DMS114 treated with DMSO at 0.1 percent for 48 hours (cell line): Measurements from ENCODE around the gene PTCH1.
A peak's percentile ranks its signal among the peaks of the same experiment; 100 is the strongest.

ENCODE experiments used
- DNase-seq: peaks from one replicate; lab custom pipeline; 2025; ENCODE audit not compliant: unreplicated experiment; lab: John Stamatoyannopoulos, UW

Gene PTCH1

DNA sequence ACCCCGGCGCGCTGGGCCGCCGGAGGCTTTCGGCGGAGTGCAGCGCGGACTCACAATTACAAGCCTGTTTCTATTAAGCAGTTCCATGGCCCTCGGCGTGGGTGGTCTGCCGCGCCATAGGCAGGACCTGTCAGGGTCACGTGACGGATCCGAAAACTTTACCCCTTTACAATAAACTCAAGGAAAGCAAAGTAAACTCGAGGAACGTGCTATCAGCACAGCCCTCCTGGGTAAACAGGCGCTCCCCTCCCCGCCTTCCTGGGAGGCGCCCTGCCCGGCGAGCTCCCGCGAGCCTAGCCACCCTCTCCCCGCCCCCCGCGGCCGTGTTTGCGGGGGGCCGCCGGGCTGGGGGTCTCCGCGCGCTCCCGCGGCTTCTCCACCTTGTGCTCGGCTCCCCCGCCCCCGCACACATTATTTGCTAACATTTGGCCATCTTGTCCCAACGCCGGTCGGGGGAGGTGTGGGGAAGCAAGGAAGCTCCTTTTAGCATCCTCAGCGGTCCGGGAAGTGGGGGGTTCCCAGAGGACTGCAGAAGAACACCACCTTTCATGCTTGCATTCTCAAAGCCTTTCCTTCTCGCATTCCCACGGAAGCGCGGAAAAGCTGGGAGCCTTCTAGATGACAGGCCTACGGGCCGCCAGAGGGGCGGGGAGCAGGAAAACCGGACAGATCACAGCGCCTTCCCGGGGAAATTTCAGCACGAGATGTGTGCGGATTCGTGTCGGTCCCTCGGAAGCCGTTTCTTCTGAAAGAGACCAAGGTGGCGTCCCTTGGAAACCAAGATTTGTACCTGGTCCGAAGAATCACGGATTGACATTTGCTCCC, at the start of gene PTCH1:
Gene PTCH1 (minus strand): TSS at position 238 of the 825 bp plus-strand sequence.
- DNase-seq = no peak

DNA sequence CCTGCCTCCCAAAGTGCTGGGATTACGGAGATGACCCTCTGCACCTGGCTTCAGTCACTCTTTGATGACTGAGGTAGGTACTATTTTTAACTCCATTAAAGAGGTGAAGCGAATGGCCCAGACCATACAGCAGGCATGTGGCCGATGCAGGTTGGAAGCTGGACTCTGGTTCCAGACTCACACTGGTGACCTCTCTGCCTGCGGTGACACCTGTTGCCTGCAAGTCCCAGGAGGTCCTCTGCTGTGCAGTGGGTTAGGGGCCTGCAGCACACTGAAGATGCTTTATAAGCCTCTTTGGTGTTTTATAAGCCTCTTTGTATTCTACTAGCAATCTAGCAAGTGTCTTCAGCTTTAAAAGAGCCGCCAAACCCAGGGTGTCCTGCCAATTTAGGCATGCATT, 49.2 kb upstream of the PTCH1 start:
- no peak for DNase-seq

DNA sequence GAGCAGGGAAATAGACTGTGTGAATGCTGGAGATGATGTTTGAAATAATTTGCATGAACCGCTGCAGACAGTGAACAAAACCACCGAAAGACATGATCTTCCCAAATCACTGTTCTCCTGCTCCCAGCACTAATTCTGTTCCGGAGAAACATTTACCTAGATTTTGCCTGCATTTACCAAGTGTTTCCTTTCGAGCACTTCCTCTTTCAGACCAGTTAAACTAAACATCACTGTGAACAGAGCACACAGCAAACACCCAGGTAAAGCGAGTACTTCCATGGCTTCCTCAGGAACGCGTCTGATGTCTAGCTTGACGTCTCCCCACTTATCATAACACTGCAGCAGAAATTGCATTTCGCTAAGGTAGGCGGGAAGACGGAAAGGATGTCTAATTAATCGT, 45.1 kb upstream of the PTCH1 start:
- DNase-seq = no peak

DNA sequence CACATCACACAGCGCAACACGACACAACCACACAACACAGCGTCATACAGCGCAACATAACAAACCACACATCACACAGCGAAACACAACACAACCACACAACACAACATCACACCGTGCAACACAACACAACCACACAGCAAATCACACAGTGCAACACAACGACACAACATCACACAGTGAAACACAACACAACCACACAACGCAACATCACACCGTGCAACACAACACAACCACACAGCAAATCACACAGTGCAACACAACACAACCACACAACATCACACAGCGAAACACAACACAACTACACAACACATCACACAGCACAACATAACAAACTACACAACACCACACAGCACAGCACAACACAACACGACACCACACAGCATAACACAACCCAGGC, 40.4 kb upstream of the PTCH1 start:
- no peak for DNase-seq

DNA sequence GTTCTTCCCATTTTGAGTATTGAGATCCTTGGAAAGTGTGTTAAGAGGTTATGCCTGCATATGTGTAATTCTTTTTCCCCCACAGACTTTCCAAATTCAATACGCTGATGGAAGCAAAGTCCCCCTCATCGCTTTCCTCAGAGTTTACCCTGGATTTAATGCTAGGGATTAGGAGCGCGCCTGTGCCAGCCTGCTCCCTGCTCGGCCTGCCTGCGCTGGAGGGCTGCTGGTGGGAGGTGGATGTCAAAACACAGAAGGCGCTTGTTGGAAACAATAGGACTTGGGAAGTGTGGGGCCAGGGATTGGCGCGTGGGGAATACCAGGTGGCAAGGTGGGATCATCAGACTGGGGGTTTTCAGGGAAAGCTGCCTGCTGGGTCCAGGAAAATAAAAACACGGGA, 39.8 kb upstream of the PTCH1 start:
- DNase-seq = no peak

DNA sequence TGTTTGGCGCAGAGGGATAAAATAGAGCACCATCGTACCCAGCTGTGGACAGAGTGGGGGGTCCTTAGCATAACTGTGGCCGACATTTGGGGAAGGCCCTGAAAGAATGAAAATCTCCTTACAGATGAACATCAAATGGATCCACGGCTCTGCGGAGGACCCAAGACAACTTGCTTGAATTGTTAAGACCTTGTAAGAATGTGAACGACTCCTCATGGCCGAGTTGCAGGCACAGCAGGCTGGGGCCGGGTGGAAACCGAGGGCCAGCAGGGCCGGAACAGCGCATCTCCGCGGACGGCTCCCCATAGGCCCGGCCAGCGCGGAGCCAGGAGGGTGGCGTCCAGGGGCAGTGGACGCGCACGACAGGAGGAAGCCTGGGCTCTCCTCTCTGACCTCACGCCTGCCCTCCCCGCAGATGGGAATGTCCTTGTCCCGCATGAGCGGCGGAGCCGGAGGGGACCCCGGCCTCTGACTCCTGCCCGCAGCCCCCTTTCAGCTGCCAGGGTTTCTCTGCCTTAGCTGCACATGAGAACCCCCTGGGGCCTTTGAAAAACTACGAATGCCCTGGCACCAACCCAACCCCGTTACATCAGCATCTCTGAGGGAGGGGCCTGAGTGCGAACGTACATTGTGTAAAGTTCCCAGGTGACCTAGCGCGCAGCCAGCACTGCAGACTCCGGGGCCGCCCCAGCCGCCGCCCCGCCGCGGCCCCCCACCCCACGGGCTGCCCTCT, 36.2 kb upstream of the PTCH1 start:
- DNase-seq = no peak

DNA sequence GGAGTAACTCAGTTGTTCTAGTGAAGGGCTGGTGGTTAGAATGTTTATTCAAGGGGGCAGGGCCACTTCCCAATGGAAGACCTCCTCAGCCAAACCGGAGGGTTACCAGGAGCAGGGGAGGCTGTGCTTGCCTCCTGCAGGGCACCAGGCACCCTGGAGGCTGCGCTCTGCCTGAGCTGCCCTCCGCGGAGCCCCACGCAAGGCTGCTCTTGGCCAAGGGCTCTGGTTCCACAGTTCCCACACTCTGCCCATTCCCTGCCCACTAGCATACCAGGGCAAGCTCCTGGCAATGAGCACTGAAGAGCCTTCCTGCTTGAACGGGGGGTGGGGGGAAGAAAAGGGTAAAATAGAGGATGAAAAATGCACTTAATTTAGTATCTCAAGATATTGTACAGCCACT, 35.5 kb upstream of the PTCH1 start:
- DNase-seq = no peak

DNA sequence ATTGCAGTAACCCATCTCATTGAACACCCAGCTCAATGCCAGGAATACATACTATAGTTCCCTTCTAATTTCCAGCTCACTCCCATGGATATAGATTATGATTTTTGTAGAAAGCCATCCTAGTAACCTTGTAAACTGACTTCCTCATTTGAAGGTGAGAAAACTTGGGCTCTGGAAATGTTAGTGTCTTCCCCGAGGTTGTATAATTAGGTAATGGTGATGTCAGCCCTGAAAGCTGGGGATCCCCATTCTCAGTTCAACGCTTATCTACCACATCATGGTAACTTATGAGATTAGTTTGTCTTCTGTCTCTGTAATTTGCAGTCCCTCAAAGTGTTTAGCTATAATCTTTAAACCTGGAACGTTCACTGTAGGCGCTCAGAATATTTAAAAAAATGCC, 34.6 kb upstream of the PTCH1 start:
- no peak for DNase-seq

DNA sequence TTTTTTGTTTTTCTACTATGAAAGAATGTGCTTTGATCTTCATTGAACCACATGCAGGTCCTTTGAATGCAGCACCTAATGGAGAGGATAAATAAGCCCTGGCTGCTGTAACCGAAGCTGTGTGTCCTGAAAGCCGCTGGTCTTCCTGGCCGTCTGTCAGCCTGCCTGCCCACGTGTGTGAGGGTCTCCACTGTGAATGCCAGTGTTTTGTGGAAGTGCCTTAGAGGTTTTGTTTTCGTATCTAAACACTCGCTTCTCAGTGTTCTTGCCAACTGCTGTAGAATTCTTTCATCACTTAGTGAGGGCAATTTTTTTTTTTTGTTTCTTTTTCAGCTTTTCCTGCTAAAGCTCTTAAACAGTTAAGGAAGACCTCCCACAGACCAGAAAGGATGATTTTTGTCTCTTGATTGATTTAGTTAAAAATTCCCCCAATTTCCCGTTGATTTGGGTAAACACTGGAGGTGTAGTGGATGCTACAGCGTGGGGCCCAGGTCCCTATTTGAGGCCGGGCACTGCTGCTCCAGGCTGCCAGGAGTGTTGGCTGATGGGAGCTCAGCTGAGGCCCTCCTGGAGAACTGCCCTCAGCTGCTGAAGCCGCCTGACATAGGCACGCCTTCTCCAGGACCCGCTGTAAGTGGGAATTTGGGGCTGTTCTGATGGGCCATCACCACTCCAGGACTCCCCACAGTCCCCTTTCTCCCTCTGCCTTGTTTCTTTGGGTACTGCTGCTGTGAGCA, 29.2 kb upstream of the PTCH1 start:
- DNase-seq = no peak

DNA sequence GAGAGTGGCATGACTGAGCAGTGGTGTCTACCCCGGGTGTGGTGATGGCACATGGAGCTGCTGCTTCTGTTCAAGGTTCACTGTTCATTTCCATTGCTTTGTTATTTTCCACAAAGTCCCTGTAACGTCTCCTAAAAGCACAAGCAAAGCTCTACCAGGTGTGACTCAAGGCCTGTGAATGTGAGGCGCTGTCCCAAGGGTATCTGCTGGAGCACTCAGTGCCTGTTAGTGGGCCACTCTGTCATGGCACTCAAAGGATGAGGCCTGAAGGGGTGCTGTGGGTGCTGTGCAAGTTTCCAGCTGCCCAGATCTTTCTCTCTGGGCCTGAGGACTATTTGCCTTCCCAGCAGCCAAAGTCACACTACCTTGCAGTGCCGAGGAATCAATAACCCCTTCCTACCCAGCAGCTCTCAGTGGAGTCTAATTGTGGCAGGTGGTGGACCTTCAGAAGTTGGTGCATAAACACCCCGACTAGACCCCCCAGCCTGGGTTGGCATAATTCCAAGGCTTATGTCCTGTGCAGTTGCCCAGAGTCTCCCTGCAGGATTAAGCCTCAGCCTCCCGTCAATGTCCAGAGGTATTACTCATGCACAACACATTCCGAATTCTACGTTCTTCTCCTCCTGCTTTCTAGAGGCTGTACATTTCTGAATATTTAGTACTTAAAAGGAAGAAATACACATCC, 17.4 kb upstream of the PTCH1 start:
- no peak for DNase-seq

DNA sequence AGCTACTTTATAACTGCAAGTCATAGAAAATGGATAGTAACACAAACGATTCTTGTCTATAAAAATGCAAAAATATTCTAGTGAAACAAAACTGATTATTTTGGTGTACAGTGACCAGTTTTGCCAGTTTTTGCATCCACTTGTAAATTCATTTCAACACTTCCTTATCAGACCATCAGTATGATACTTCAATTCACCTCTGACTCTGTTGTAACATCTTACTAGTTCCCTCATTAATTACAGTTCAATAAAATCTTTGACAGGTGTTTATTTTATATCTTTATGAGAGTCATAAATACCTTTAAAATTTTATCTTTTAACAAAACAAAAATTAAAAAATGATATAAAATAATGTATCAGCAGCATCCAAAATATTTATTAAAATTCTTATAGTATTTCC, 13.1 kb upstream of the PTCH1 start:
- DNase-seq = no peak

DNA sequence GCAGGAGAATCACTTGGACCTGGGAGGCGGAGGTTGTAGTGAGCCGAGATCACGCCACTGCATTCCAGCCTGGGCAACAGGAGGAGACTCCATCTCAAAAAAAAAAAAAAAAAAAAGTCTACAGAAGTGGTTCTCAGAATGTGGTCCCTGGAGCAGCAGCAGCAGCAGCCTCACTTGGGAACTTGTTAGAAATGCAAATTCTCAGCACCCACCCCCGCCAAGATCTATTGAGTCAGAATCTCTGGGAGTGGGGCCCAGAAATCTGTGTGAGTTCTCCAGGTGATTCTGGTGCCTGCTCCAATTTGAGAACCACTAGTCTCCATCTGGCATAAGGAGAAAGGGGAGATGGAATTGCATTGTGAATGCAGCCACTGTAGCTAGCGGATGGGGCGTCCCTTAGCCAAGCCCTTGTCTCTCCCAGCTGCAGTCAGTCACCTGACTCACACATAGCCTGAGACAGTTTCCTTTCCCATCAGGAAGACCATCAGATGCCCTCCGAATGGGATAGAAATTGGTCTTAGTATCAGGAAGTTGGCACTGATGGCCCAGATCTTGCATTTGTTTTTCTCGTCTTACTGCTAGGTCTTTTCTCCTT, 12.2 kb upstream of the PTCH1 start:
- DNase-seq = no peak

DNA sequence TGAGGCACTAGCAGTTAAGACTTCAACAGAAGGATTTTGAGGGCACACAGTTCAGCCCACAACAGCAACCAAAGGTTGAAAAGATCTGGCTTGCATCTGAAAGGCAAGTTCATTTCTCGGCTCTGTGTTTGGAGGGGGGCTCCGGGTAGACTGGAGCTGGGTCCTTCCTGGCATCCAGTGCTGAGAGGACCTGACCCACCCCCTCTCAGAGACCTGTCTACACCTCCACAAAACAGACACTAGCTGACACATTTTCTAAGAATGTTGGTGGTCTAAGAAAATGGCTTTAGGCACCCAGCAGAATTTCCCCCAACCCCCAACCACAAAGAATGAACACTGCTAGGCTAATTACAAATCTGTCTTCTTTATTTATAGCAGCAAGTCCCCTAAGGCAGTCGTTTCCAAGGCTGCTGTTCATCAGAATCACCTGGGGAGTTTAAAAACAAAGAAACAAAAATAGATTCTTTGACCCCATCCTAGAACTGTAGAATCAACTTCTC, 6.2 kb upstream of the PTCH1 start:
- DNase-seq = no peak

DNA sequence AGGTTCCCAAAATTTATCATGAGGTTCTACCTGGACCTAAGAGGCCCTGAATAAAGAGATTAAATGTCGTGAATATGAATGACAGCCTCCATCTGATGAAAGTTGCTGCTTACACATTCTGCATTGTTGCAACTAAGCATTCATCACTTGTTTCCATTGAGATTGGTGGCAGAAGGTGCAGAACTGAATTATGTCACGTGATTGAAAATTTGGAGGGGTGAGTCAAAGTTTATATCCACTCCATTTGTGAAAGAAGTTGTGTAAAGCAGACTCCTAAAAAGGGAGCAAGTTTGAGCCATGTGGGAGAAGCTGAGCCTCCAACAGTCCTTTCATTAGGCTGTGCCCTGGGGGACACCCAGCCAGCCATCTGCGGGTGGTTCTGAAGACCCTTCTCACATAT, 4.9 kb upstream of the PTCH1 start:
- no peak for DNase-seq

DNA sequence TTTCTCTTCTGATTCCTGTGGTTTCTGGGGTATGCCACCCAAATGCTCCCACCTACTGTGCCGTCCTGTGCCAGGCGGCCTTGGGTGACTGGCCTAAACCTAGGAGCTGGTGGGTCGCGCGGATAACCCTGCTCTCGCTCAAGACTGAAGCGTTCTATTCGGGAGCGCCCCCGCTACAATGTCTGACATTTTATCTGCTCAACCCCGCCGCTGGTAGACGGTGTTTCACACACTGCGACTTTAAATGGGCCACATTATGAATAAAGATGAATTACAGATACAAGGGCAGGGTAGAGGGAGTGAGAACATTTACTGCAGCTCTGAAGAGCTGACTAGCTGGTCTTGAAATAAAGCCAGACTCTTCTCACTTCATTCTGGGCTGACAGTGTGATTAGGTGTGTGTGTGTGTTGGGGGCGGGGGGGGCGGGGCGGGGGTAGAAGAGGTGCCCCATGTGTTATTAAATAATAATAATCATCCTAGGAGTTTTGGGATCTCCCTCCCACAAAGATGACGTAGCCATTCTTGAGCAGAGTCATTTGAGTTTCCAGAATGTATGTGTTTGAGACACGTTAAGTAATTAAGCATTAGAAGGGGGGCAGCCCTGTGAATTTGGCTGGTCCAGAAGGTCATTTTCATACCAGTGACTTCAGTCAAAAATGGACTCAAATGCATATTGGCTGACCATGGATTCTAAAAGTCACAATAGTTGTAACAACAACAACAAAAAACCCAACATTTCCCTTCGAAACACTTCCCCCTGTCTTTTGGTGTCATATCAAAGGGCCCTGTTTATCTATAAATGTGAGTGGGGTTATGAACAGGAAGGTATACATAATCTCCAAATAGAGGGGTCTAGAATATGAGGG, 1.0 kb upstream of the PTCH1 start:
- DNase-seq = no peak

DNA sequence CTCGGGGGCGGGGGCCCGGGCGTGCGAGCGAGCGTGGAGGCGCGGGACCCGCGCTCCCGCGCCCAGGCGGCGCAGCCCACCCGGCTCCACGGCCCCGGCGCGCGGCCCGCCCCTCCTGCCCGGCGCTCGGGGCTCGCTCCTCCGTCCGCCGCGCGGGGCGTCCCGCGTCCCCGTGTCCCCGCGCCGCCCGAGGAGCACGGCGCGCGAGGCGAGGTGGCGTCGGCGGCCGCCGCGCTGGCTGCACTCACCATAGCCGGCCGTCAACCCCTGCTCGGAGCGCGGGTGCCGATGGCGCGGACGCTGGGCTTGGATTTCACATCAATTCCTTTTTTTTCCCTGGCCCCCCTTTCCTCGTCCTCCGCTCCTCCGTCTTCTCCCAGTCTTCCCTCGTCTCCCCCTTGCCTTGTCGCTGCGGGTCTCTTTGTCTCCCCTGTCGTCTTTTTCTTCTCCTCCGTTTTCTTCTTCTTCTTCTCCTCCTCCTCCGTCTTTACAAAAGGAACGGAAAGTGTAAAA, 494 bp downstream of the PTCH1 start:
- no peak for DNase-seq

DNA sequence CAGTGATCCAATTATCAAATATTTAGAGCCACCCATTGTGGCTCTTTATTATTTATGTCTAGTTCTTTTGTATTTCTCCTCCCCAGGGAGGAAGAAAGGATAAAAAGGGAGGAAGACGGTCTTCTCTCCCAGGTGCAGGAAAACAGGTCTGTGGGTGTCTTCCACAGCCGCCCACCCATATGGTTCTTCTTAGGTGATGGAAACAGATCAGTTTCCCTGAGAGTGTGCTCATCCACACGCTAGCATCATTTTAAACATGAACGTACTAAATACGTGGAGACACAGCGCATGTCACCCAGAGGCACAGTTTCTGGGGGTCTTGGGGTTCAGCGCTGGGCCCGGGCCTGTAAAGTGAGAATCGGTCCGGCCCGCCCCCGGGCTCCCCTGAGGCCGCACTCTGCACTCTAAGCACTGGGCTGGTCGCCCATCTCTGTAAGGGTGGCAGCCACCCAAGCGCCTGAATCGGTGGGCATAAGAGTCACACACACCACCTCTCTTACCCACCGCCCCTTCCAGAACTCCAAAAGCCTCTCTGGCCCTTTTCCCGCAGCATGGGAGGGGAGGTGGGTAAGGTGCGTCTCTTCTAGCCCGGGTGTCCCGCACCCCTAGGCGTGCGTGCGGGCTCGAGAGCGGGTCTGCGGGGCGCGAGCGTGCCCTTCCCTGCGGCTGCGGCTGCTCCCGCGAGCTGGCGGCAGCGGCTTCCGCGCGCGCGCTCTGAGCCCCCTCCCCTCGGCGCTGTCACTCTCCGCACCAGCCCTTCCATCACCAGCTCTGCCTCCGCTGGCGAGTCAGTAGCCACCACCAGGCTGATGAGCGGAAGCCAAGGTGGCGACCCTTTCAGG, 1.3 kb downstream of the PTCH1 start:
- DNase-seq = peak; percentile 3

DNA sequence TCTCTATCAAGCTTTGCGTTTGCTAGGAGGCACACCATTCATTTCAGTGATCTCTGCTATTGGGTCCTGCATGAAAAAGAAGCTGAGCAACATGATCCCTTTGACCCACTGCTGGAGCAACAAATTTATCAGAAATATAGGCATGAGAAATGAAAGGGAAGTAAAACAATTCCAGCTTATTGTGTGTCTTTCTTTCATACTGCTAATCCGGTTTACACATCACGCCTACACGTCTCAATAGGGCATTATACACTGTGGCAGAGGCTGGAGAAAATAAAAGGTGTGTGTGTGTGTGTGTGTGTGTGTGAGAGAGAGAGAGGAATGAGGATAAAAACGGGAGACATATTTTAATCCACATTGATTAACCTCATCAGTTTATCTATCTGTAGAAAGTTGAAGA, 2.4 kb downstream of the PTCH1 start:
- no peak for DNase-seq

DNA sequence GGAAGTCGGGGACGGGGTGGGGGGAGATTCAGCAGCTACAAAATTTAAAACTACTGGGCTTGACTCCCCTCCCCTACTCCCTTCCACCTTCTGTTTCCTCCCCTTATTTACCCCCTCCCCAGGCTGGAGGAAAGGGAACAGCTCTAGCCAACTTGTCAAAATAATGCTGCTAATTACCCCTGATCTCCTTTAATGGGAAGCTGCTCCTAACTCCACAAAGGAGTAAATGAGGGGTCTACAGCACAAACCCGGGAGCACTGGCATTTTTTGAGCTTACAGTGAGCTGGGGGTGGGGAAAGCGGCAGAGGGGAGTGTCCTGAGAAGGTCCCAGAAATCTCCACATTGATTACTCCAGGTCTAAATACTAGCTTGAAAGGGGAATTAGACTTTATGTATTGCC, 3.1 kb downstream of the PTCH1 start:
- no peak for DNase-seq
